HG03457 (cell line): ENCODE data around the gene FAM219B.
"Not testable (repeated sequence)": the region's sequence is repeated elsewhere in the genome, so short reads cannot be mapped to it uniquely, and the experiment has no call there.

Experiments used
- ATAC-seq: cut with Tn5 transposase; IDR thresholded peaks from one replicate; pipeline ENCODE4 v1.9.1; 2021; ENCODE audit warnings: moderate number of reproducible peaks; ENCODE audit not compliant: unreplicated experiment

Gene FAM219B, protein sequence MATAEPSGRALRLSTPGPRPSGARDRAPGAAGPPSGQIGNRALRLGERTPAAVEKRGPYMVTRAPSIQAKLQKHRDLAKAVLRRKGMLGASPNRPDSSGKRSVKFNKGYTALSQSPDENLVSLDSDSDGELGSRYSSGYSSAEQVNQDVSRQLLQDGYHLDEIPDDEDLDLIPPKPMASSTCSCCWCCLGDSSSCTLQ

DNA sequence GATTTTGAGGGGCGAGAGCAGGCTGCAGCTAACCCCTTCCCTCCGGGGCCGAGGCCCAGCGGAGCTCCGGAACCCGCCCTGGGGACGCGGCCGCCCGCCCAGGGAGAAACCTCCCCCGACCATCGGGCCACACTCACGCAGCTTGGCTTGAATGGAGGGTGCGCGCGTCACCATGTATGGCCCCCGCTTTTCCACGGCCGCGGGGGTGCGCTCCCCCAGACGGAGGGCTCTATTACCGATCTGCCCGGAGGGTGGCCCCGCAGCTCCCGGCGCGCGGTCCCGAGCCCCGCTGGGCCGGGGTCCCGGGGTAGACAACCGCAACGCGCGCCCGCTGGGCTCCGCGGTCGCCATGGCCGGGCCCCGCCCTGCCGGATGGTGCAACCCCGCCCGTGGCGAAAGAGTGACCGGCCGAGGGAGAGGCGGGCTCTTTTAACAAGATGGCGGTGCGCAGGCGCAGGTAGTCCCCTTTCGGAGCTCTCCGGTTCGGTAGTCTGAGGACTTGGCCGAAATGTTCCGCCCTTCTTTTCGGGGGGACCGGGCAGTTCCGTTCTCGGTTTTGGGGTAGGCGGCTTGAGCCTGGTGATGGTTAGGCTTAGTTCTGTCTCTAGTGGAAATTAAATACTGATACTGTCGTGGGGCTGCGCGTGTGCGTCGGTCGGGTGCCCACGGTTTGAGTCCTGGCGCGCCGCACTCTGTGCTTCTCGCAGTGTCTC lies at the start of gene FAM219B:
FAM219B (minus strand) TSS at position 402 of the 713 bp plus-strand sequence; CDS start at position 351, 51 bp downstream.
- no peak for ATAC-seq

DNA sequence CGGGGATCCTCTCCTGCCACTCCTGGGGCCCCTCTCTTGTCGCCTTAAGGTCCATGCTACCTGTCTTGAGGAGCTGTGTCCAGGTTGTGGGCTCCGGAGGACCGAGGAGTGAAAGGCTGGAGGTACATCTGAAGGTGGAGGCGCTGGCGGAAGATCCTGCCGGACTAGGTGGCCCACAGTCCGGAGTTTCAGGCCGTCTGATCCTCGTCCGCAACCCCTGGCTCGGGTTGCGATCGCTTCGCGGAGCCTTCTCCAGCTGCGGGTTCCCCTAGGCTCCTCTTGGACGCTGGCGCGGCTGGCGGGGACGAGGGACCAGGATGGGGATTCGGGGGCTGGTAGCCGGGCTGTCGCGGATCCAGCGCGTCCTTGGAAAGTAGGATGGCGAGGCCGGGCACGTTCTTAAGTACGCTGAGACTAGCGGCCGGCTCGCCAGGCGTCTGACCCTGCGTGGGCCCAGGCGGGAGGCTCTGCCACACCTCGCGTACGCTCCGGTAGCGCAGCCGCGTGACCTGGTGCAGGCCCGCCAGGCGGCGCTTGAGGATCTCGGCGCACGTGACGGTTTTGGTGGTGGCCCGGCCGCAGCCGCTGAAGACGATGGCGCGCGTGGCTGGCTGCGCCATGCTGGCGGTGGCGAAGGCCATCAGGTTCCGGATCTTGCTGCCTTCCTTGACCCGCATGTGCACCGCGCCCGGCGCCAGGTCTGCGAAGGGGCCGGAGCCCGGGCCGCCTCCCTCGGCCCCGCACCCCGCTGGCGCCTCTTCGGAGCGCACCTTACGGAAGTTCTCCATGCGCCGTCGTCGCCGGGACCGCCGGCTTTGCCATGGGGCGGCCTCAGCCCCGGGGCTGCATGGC lies 49.4 kb upstream of the FAM219B start:
- peak; percentile 16 for ATAC-seq

DNA sequence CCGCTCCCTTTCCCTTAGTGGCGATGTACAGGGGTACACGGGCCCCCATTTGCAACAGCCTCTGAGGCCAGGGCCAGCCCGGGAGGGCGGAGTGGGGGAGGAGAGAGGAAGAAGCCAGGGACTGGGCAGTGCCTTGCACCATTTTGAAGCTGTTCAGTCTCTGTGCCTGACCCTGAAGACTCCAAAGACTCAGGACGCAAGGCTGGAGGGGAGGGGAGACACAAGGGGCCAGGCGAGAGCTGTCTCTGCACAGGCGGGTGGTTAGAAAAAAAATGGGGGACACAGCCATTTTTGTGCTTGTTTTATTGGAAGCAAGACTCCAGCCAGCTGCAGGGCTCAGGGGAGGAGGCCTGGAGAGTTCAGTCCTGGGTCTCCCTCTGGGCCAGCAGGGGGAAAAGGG lies 48.4 kb upstream of the FAM219B start:
- no peak for ATAC-seq

DNA sequence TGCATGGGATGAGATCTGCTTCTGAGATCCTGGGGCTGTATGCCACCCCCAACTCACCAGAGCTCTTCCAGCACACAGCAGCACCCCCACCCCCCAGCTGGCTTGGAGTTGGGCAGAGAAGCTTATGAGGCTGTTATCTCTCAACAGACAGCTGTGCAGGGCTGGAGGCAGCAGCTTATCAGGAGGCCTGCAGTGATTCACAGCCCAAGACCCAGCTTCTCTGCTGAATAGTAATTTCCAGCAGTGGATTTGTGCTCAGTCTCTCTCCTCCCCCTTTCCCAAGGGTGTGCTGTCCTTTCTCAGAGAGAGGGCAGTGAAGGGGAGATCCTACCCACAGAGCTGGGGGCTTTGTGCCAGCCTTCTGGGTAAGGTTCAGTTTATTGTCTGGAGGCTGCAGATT lies 47.9 kb upstream of the FAM219B start:
- no peak for ATAC-seq

DNA sequence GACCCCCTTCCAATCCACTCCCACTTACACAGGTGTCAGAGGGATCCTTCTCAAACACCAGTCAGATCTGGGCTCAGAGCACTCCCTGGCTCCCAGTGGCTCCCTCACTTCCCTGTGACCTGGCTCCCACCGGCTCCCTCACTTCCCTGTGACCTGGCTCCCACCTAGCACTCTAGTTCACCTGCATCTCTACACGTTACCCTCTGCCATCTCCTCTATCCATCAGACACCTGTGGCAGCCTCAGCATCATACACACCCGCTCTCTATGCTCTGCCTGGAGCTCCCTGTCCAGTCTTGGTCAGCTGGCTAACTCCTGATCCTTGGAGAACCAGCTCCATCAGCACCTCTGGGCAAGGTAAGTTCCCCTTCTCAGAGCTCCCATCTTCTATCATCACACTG lies 44.4 kb upstream of the FAM219B start:
- no peak for ATAC-seq

DNA sequence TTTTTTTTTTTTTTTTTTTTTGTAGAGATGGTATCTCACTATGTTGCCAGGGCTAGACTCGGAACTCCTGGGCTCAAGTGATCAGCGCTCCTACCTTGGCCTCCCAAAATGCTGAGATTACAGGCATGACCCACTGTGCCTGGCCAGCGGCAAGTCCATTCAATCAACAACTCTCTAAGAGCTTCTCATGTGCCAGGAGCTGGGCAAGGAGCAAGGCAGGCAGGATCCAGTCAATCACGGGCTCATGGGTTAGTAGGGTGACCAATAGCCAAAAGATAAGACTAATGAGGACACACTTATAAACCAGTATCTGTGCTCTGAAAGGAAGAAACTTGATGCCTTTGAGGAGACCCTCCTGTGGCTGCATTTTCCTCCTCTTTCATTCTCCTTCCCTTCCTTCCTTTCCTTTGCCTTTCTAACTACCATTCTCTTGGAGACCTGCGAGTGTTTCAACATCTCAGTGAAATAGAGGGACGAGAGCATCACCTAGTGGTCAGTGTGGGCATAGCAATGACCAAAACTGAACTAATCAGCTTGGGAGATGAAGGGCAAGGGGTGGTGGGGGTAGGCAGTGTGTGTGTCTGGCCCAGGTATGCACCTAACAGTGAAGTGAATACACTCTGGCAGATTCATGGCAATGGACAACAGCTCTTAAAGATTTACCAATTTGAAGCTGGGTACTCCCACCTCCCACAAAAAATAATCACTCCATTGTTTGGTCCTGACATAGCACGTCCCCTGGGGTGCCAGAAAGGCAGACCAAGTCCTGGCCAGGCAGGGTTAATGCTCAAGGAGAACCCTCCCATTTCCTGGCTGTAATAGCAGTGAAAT lies 43.6 kb upstream of the FAM219B start:
- no peak for ATAC-seq

DNA sequence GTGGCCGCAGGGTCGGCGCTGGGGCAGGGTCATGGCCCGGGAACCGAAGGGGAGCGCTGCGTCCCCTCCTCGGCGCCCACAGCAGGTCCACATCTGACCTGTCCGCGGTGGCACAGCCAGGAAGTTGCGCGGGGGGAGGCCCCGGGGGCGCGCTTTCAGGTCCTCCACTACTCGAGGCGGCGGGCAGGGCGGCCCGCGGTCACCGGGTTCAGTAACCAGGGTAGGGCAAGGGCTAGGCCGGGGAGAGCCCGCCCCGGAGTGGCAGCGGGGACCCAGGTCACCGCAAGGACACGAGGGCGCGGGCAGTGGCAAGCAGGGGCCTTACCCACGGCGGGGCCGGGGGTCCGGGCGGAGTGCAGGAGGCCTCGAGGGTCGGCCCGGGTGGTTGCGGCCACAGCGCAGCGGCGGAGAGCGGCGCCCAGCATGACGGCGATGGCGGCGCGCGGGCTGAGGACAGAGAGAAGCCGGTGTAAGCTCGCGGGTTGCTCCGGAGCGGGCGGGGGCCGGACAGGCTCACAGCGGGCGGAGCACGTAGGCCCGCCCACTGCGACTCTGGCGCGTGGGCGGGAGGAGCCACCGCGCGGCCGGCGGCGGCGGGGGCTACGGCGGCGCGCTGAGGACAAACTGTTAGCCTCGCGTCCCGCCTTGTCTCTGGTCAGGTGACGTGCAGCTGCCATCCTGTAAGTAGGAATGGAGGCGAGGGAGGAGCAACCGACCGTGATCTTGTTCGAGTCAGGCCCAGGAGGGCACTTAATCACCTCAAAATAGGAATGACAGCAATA lies 31.1 kb upstream of the FAM219B start, which contains the start of gene COX5A:
COX5A (minus strand) TSS at position 484 of the 782 bp plus-strand sequence; CDS start at position 425, 59 bp downstream.
- ATAC-seq: peak; percentile 65

DNA sequence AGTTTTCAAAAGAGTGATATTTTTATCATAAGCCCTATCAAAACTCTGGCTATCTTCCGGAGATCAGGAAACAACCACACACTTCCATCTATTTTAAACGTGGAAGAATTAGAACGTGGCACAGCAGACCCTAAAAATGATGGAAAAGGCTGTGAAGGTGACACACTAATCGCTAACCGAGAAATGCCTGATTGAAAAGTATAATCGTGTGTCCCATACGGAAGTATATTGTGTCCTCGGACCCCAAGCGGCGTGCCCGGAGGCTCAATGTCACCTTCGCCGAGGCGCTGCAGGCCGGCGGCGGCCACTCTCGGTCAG lies 30.6 kb upstream of the FAM219B start:
- ATAC-seq: no peak

DNA sequence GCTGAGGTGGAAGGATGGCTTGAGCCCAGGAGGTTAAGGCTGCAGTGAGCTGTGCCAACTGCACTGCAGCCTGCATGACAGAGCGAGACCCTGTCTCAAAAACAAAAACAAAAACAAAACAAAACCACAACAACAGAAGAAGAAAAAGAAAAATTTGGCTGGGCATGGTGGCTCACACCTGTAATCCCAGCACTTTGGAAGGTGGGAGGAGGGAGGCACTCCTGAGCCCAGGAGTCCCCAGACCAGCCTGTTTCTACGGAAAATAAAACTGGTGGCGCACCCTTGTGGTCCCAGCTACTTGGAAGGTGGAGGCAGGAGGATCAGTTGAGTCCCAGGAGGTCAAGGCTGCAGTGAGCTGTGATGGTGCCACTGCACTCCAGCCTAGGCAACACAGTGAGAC lies 28.5 kb upstream of the FAM219B start:
- ATAC-seq: not testable (repeated sequence)

DNA sequence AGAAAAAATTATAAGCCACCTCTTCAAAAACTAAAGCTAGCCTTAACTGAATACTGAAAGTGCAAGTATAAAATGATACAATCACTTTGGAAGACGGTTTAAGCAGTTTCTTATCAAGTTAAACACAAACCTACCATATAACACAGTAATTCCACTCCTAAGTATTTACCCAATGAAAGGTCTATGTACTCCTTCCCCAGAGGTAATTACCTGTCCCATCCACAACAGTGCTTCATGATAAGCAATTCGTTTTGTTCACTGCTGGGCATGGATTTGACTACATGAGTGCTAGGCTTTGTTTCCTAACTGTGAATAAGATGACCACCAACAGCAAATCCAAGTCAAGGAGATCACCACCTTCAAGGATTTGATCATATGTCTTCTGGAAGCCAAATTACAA lies 26.9 kb upstream of the FAM219B start:
- ATAC-seq: no peak

DNA sequence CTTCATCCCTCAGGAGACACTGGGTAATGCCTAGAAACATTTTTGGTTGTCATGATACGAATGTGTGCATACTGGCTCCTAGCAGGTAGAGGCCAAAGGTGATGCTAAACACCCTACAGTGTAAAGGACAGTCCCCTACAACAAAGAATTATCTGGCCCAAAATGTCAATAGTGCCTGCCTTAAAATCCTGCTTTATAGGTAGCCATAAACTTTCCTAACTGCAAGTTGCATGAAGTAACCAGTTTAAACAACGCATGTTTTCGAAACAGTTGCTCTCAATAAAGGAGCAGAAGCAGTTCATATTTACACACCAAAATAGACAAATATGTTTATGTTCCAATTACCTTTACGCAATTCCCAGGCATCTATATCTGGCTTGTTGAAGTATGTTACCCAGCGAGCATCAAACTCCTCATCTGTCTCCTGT lies 22.1 kb upstream of the FAM219B start:
- ATAC-seq: no peak

DNA sequence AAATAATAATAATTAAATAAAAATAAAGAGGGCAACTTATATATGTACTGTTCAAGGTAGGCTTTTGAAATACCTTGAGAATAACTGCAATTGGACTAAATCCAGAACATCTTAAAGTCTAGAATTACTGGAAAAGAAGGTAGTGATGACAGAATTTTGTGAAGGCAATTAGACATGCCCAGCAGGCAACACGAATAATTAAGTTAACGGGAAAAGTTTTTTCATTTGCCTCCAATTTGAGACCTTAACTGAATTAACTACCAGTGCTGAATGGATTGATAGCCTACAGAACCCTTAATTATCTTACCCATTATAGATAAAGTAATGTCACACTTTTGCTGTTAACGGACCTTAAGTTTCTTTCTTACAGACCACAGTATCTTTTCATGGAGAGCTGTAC lies 17.9 kb upstream of the FAM219B start:
- ATAC-seq: no peak

DNA sequence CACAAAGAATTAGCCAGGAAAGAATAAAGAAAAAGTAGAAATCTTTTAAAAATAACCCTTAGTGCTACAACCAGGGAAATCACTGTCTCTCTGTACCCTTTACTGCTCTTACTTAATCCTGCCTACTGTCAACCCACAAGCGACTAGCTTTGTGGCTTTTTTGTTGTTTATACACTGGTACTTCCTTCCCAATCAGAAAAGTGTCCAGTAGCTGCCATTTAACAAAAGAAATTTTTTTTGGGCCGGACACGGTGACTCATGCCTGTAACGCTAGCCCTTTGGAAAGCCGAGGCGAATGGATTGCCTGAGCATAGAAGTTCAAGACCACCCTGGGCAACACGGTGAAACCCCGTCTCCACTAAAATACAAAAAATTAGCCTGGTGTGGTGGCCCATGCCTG lies 13.8 kb upstream of the FAM219B start:
- ATAC-seq: no peak

DNA sequence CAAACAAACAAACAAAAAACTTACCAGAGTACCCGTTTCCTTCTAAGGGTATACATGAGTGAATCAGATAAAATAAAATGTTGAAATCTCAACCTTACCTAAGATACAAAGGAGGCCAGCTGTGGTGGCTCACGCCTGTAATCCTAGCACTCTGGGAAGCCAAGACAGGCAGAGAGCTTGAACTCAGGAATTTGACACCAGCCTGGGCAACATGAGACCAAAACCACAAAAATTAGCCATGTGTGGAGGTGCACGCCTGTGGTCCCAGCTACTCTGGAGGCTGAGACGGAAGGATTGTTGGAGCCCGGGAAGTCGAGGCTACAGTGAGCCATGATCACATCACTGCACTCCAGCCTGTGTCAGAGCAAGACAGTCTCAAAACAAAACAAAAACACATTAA lies 11.0 kb upstream of the FAM219B start:
- no peak for ATAC-seq

DNA sequence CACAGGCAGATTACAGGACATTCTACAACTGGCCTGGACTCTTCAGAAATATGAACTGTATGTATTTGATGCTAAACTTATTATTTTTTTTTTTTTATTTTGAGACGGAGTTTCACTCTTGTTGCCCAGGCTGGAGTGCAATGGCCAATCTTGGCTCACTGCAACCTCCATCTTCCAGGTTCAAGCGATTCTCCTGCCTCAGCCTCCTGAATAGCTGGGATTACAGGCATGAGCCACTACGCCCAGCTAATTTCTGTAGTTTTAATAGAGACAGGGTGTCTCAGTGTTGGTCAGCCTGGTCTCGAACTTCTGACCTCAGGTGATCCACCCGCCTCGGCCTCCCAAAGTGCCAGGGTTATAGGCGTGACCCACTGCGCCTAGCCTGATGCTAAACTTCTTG lies 7.1 kb upstream of the FAM219B start:
- ATAC-seq: not testable (repeated sequence)

DNA sequence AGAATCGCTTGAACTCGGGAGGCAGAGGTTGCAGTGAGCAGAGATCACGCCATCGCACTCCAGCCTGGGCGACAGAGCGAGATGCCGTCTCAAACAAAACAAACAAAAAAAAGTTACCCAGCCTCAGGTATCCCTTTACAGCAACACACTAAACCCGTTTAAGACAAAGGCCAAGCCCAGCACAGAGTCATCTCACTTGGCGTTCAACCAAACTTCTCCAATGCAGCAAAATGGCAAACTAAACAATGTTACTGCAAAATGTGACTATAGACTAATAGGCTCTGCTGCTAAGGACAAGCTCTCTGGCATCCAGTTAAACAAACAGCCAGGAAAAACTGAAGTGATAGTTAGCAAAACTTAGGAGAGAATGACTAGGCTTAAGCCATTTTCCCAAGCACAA lies 6.4 kb upstream of the FAM219B start:
- no peak for ATAC-seq

DNA sequence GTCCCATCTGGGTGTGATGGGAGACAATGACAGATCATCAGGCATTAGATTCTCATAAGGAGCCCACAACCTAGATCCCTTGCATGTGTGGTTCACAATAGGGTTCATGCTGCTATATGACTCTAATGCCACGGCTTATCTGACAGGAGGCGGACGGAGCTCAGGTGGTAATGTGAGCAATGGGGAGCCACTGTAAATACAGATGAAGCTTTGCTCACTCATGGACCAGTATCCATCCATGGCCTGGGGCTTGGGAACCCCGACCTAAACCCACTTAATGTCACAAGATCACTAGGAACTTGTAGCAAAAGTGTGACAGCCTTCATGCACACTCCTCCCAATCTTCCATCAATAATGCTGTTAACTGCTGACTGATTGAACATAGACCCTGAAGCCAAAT lies 2.0 kb upstream of the FAM219B start:
- no peak for ATAC-seq

DNA sequence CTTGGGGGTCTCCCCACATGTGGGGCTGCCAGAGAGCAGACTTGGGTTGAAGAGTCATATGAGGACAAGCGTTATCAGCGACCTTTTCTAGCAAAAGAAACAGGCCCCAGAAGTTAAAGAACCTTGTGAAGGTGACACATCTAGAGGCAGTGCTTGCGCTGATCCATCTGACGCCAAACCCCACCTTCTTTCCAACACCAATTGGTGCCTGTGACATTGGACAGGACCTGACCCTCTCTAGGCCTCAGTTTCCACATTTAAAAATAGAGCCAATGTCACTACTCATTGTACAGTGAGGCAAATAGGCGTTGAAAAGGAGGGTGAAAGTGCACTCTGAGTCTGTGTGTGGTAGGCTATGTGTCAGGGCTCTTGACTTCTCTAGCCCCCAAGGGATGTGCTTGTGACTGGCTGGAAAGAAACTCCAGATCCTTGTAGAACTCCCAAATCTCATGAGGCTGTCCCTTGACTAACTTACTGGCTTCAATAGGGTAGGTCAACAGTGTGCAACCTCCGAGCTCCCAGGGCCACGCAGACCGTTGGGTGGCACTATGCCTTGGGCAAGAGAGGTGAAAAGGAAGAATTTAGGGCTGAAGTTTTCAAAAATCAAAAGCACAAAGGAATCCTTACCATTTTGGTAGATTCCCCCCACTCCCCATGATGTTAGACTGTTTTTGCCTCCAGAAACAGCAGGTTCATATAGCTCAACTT lies 666 bp upstream of the FAM219B start:
- ATAC-seq: no peak

DNA sequence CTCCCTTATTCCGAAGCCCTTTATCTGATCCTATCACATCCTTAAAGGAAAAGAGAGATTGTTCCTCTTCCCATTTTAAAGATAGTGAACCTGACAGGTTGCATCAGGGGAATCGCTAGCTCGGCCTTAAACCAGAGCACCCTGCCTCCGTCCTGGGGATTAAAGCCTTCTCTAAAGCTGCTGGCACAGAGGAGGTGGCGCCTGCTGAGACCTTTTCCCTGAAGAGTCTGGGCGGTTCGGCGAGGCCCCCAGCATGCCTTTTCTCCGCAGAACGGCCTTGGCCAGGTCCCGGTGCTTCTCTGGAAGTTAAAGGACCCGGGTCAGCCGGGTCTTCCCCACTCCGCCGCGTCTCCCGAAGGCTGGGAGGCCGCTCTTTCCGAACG lies 593 bp downstream of the FAM219B start:
- ATAC-seq: no peak
